ENCODE data around the gene RMP24.

DNA sequence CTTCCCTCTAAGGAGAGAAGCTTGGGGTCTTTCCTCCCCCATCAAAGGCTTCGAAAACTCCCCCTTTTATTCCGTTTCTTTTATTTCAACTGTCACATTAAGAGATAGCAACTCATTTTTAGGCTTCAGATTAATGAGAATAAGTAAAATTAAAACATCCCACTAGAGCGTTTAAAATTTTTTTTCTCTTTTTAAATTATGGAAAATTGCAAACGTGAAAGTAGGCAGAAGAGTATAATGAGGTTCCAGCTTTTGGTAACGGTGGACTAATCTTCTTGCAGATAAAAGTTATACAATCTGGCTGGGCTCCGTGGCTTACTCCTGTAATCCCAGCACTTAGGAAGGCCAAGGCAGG, 21.9 kb upstream of the RMP24 start:
- TF ChIP-seq, protein P1, sequence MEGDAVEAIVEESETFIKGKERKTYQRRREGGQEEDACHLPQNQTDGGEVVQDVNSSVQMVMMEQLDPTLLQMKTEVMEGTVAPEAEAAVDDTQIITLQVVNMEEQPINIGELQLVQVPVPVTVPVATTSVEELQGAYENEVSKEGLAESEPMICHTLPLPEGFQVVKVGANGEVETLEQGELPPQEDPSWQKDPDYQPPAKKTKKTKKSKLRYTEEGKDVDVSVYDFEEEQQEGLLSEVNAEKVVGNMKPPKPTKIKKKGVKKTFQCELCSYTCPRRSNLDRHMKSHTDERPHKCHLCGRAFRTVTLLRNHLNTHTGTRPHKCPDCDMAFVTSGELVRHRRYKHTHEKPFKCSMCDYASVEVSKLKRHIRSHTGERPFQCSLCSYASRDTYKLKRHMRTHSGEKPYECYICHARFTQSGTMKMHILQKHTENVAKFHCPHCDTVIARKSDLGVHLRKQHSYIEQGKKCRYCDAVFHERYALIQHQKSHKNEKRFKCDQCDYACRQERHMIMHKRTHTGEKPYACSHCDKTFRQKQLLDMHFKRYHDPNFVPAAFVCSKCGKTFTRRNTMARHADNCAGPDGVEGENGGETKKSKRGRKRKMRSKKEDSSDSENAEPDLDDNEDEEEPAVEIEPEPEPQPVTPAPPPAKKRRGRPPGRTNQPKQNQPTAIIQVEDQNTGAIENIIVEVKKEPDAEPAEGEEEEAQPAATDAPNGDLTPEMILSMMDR (conservative IDR thresholded peaks at IDR 0.05; ENCODE audit: low read depth in 2 of 2), result no peak; a peak in 1 of 4 replicates
- no peak for TF ChIP-seq POLR2AphosphoS5 (IDR thresholded peaks at IDR 0.05; ENCODE audit: low read depth)
- TF ChIP-seq, protein P2, sequence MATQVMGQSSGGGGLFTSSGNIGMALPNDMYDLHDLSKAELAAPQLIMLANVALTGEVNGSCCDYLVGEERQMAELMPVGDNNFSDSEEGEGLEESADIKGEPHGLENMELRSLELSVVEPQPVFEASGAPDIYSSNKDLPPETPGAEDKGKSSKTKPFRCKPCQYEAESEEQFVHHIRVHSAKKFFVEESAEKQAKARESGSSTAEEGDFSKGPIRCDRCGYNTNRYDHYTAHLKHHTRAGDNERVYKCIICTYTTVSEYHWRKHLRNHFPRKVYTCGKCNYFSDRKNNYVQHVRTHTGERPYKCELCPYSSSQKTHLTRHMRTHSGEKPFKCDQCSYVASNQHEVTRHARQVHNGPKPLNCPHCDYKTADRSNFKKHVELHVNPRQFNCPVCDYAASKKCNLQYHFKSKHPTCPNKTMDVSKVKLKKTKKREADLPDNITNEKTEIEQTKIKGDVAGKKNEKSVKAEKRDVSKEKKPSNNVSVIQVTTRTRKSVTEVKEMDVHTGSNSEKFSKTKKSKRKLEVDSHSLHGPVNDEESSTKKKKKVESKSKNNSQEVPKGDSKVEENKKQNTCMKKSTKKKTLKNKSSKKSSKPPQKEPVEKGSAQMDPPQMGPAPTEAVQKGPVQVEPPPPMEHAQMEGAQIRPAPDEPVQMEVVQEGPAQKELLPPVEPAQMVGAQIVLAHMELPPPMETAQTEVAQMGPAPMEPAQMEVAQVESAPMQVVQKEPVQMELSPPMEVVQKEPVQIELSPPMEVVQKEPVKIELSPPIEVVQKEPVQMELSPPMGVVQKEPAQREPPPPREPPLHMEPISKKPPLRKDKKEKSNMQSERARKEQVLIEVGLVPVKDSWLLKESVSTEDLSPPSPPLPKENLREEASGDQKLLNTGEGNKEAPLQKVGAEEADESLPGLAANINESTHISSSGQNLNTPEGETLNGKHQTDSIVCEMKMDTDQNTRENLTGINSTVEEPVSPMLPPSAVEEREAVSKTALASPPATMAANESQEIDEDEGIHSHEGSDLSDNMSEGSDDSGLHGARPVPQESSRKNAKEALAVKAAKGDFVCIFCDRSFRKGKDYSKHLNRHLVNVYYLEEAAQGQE (IDR thresholded peaks at IDR 0.05; ENCODE audit: unreplicated experiment), result no peak
- TF ChIP-seq EZH2phosphoT487 (IDR thresholded peaks at IDR 0.05; ENCODE audit: unreplicated experiment), result no peak
- TF ChIP-seq EZH2 (IDR thresholded peaks at IDR 0.05; ENCODE audit: low read depth, unreplicated experiment), result no peak
- TF ChIP-seq STAT1 (IDR thresholded peaks at IDR 0.05; ENCODE audit: unreplicated experiment), result no peak
- no peak for TF ChIP-seq NANOG (IDR thresholded peaks at IDR 0.05; ENCODE audit: borderline replicate concordance)
- TF ChIP-seq, protein P3, sequence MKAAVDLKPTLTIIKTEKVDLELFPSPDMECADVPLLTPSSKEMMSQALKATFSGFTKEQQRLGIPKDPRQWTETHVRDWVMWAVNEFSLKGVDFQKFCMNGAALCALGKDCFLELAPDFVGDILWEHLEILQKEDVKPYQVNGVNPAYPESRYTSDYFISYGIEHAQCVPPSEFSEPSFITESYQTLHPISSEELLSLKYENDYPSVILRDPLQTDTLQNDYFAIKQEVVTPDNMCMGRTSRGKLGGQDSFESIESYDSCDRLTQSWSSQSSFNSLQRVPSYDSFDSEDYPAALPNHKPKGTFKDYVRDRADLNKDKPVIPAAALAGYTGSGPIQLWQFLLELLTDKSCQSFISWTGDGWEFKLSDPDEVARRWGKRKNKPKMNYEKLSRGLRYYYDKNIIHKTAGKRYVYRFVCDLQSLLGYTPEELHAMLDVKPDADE (IDR thresholded peaks at IDR 0.05), result no peak
- TF ChIP-seq CREB1 (CRISPR knock-in tag; IDR thresholded peaks at IDR 0.05; ENCODE audit: low read depth), result no peak
- TF ChIP-seq JUNB (IDR thresholded peaks at IDR 0.05; ENCODE audit: unreplicated experiment), result no peak

Data from GM23338 (cell line).